Superior temporal gyrus (tissue), 1 donor: ENCODE data around the gene ZNF536.
"Not testable (repeated sequence)": the region's sequence is repeated elsewhere in the genome, so short reads cannot be mapped to it uniquely, and the experiment has no call there.

Experiments used
- DNase-seq: peaks from one replicate; pipeline ENCODE4 v3.0.0-alpha.2; 2016; ENCODE audit errors: extremely low spot score

The ZNF536 gene

GRCh38 chr19:30388327-30388726 is 16.1 kb downstream of the ZNF536 start:
- no peak for DNase-seq

- DNase-seq = no peak
Observed at GRCh38 chr19:30388819-30389218, 16.6 kb downstream of the ZNF536 start.

GRCh38 chr19:30390356-30390988 is 18.3 kb downstream of the ZNF536 start:
- DNase-seq = no peak

- no peak for DNase-seq
Observed at GRCh38 chr19:30391052-30391451, 18.9 kb downstream of the ZNF536 start.

GRCh38 chr19:30391554-30392551 is 19.7 kb downstream of the ZNF536 start:
- no peak for DNase-seq

- DNase-seq = no peak
Observed at GRCh38 chr19:30393046-30393445, 20.9 kb downstream of the ZNF536 start.

GRCh38 chr19:30393729-30394480 is 21.7 kb downstream of the ZNF536 start:
- no peak for DNase-seq

- DNase-seq = no peak
Observed at GRCh38 chr19:30394481-30395151, 22.4 kb downstream of the ZNF536 start.

- no peak for DNase-seq
Observed at GRCh38 chr19:30395283-30395682, 23.1 kb downstream of the ZNF536 start.

GRCh38 chr19:30398539-30398938 is 26.4 kb downstream of the ZNF536 start:
- DNase-seq = not testable (repeated sequence)

GRCh38 chr19:30401956-30402355 is 29.8 kb downstream of the ZNF536 start:
- DNase-seq = no peak

GRCh38 chr19:30402436-30403202 is 30.4 kb downstream of the ZNF536 start:
- no peak for DNase-seq

- no peak for DNase-seq
Observed at GRCh38 chr19:30403203-30403985, 31.2 kb downstream of the ZNF536 start.

- DNase-seq = peak; percentile 84
Observed at GRCh38 chr19:30406220-30407067, 34.3 kb downstream of the ZNF536 start.

- peak; percentile 15 for DNase-seq
Observed at GRCh38 chr19:30407068-30407709, 35.0 kb downstream of the ZNF536 start.

GRCh38 chr19:30408734-30409301 is 36.6 kb downstream of the ZNF536 start:
- no peak for DNase-seq

GRCh38 chr19:30411714-30412113 is 39.5 kb downstream of the ZNF536 start:
- no peak for DNase-seq

- DNase-seq = no peak
Observed at GRCh38 chr19:30416375-30416774, 44.2 kb downstream of the ZNF536 start.
